Testis (tissue), 3 donors: ENCODE data around the gene FH. TPM values are rescaled to one million over a fixed set of nuclear protein-coding genes. Genes with fewer than 3 reads are reported as not detected.
A peak's percentile ranks its signal among the peaks of the same experiment; 100 is the strongest.

Experiments
- DNase-seq: peaks from one replicate; pipeline ENCODE4 v3.0.0-alpha.2; 2019
- H3K27ac ChIP-seq, 2 donors: fragments of 200-600 bp; sonication (generic); one replicate each; pipeline ENCODE4 v1.5.1; 2019
- H3K27me3 ChIP-seq: fragments of 200-600 bp; sonication (generic); one replicate; pipeline ENCODE4 v1.5.1; 2019
- H3K36me3 ChIP-seq: fragments of 200-600 bp; sonication (generic); one replicate; pipeline ENCODE4 v1.5.1; 2017; ENCODE audit warnings: low read depth; ENCODE audit errors: missing control alignments
- H3K4me1 ChIP-seq: fragments of 200-600 bp; sonication (generic); one replicate; pipeline ENCODE4 v1.5.1; 2019
- H3K4me3 ChIP-seq, 2 donors: fragments of 200-600 bp; sonication (generic); one replicate each; pipeline ENCODE4 v1.5.1; 2017 to 2019
- H3K9me3 ChIP-seq: fragments of 200-600 bp; sonication (generic); one replicate; pipeline ENCODE4 v1.5.1; 2017
- POLR2A ChIP-seq: fragments of 450-650 bp; IDR thresholded peaks from one replicate; pipeline ENCODE4 v1.6.1; 2017; ENCODE audit warnings: antibody characterized with exemption, mild to moderate bottlenecking, moderate library complexity
- WGBS, 2 donors: methylation state at CpG; one replicate each; pipeline ENCODE4 v1.1.5; 2018; 5-methylcytosine and 5-hydroxymethylcytosine counted together
- intact Hi-C: fragments of 100-400 bp; cut with DNase I; formaldehyde crosslinking; loops from one replicate; pipeline ENCODE4 v1.15.1; 2023; ENCODE audit warnings: low total_unique reads
- polyA plus RNA-seq: library from polyadenylated mRNA; stranded (reverse); fragments of 350-450 nt; fragmentation: Illumina TruSeq; extraction: RNeasy Lipid Tissue Mini Kit (QIAGEN cat#74804); gene quantifications from one replicate; pipeline ENCODE4 v1.2.3, GENCODE V29; 2014; ENCODE audit warnings: low read depth, low replicate concordance; ENCODE audit not compliant: insufficient read depth
- total RNA-seq, 2 donors: library from RNA; depleted of rRNA; stranded (reverse); fragments of >200 nt; gene quantifications; one replicate each; pipeline ENCODE4 v1.2.3, GENCODE V29; 2016
- TF ChIP-seq, protein P1 (sequence below), 3 experiments: fragments of 450-650 bp in 2 of 3; fragments of 200-600 bp in 1 of 3; sonication (generic) in 1 of 3; IDR thresholded peaks; one replicate each; pipeline ENCODE4 v1.5.1; 2016 to 2019; ENCODE audit warnings: antibody characterized with exemption in 3 of 3, mild to moderate bottlenecking in 2 of 3, moderate library complexity in 1 of 3

The FH gene
- total and polyA plus RNA-seq, 3 donors from 2014 or later = 39.7 to 86.0 (median 54.6) TPM

- DNase-seq = no peak
- WGBS, 2 donors = 85 to 86% methylated on average over 1 of the region's 1 CpG
Measured at GRCh38 chr1:241488739-241489138, 30.8 kb downstream of the FH start.

DNA sequence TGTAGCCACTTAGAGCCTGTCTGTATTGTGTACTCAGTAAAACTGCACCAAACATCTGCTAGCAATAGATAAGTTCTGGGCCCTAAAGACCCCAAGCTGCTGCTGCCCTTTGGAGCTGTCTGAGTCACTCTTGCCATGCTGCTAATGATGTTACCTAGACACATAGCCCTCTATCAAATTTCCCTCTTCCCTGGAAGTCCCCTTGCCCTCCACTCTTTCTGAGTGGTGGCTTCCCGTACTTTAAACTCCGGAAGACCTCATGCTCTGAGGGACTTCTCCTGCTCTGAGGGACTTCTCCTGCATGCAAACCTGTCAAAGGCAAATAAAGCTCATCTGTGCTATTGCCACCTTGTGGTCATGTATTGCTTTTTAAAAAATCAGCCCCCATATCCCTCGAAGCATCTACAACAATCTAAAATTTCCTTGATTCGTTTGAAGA lies 34.0 kb downstream of the FH start:
- Histone ChIP-seq H3K36me3 (no peaks in the 10 kb centered on the region), H3K27me3 (no peaks in the 10 kb centered on the region), H3K27ac (no peak overlapping the region), H3K4me1 (no peaks in the 10 kb centered on the region), H3K4me3 (no peak overlapping the region), H3K9me3 (no peaks in the 10 kb centered on the region)
- intact Hi-C loops = no loop called here
- WGBS, 2 donors = 84 to 90% methylated on average over 4 of the region's 4 CpGs
- TF ChIP-seq POLR2A = no peak
- TF ChIP-seq, protein P1, sequence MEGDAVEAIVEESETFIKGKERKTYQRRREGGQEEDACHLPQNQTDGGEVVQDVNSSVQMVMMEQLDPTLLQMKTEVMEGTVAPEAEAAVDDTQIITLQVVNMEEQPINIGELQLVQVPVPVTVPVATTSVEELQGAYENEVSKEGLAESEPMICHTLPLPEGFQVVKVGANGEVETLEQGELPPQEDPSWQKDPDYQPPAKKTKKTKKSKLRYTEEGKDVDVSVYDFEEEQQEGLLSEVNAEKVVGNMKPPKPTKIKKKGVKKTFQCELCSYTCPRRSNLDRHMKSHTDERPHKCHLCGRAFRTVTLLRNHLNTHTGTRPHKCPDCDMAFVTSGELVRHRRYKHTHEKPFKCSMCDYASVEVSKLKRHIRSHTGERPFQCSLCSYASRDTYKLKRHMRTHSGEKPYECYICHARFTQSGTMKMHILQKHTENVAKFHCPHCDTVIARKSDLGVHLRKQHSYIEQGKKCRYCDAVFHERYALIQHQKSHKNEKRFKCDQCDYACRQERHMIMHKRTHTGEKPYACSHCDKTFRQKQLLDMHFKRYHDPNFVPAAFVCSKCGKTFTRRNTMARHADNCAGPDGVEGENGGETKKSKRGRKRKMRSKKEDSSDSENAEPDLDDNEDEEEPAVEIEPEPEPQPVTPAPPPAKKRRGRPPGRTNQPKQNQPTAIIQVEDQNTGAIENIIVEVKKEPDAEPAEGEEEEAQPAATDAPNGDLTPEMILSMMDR (IDR thresholded peaks at IDR 0.05) = peak in 1 of 3 experiments; percentile 22
- DNase-seq = no peak

More at GRCh38 chr1:241488739-241489138, 30.8 kb downstream of the FH start:
- TF ChIP-seq, protein P1 (IDR thresholded peaks at IDR 0.05) = no peak
- no peak for TF ChIP-seq POLR2A
- Histone ChIP-seq H3K27ac (no peak overlapping the region), H3K4me3 (no peak overlapping the region), H3K4me1 (no peaks in the 10 kb centered on the region), H3K27me3 (no peaks in the 10 kb centered on the region), H3K36me3 (no peaks in the 10 kb centered on the region), H3K9me3 (no peaks in the 10 kb centered on the region)
- intact Hi-C loops = no loop called here

DNA sequence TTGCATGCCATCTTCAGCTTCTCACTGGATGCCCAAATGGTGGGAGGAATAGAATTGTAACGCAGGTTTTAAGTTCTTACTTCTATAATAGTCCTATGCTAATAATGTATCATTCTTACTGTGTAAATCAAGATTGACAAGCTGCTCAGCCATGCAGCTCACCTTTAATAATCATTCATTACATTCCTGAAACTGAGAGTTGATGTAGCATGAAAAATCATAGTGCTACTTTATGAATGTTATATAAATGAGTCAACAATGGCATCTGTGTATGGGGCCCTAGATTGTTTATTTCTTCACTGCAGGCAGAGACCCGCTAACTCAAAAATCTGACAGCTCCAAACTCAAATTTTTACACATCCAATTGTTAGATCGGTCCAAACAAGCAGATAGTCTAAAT lies 34.4 kb downstream of the FH start:
- no peak for DNase-seq
- Histone ChIP-seq H3K27ac (no peak overlapping the region), H3K36me3 (no peaks in the 10 kb centered on the region), H3K4me1 (no peaks in the 10 kb centered on the region), H3K9me3 (no peaks in the 10 kb centered on the region), H3K27me3 (no peaks in the 10 kb centered on the region), H3K4me3 (no peak overlapping the region)
- no peak for TF ChIP-seq POLR2A
- intact Hi-C loops = no loop called here
- 95 to 97% methylated on average over 3 of the region's 3 CpGs for WGBS, 2 donors

DNA sequence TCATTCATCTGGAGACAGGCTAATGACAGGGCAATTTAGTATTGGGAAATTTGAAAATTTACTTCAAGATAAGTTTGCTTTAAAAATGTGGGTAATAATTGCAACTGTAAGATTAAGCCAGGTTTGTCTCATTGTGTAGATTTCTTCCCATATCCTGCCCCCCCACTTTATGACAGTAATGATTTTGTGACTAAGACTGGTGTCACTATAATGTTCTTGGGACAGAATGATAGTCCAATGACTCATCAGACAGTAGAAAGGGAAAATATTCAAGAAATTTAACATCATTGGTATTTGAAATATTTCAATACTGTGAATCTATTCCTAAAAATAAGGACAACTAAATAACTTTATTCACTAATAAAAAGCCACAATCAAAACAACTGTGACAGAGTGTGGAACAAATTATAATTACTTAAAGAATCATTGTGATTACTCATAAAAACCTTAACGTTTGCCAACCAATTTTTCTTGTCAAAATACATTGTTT lies 36.7 kb downstream of the FH start:
- intact Hi-C loops = no loop called here
- H3K4me3 ChIP-seq = no peak overlapping the region
- DNase-seq = no peak
- H3K27ac ChIP-seq = no peak overlapping the region
- no peaks in the 10 kb centered on the region for H3K36me3 ChIP-seq
- H3K4me1 ChIP-seq = no peaks in the 10 kb centered on the region
- no peaks in the 10 kb centered on the region for H3K27me3 ChIP-seq
- WGBS, 2 donors = 53 to 67% methylated on average over 1 of the region's 1 CpG
- H3K9me3 ChIP-seq = no peaks in the 10 kb centered on the region
- TF ChIP-seq POLR2A = no peak
- TF ChIP-seq, protein P1 (IDR thresholded peaks at IDR 0.05) = no peak

- no peaks in the 10 kb centered on the region for H3K27me3 ChIP-seq
- H3K27ac ChIP-seq = no peak overlapping the region
- no peak overlapping the region for H3K4me3 ChIP-seq
- DNase-seq = no peak
- no peak for TF ChIP-seq POLR2A
- TF ChIP-seq, protein P1 (IDR thresholded peaks at IDR 0.05) = no peak
- intact Hi-C loops = no loop called here
- H3K9me3 ChIP-seq = no peaks in the 10 kb centered on the region
- H3K36me3 ChIP-seq = no peaks in the 10 kb centered on the region
- H3K4me1 ChIP-seq = no peaks in the 10 kb centered on the region
Measured at GRCh38 chr1:241479294-241479693, 40.3 kb downstream of the FH start.
